Superior temporal gyrus (tissue), 1 donor: ENCODE measurements around the gene ODF2L.

Experiments
- DNase-seq: peaks from one replicate; pipeline ENCODE4 v3.0.0-alpha.2; 2016; ENCODE audit errors: extremely low spot score

ODF2L gene

DNA sequence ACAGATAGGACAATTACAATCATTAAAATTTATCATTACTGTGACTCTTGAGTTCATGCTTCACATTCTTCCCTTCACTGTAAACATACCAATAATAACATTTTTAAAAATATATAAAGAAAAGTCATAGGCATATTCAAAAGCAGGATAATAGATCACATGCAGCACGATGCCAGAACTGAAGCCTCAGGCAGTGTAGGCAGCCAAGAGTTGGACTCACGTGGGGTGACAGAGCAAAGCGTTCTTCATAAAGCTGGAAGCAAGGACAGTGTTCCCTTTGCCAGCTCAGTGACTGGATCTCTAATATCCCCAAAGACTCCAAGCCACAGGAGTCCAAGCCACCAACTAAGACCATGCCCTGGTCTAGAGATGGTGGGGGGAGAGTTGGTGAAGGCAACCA is 77.7 kb downstream of the ODF2L start:
- DNase-seq = no peak

DNA sequence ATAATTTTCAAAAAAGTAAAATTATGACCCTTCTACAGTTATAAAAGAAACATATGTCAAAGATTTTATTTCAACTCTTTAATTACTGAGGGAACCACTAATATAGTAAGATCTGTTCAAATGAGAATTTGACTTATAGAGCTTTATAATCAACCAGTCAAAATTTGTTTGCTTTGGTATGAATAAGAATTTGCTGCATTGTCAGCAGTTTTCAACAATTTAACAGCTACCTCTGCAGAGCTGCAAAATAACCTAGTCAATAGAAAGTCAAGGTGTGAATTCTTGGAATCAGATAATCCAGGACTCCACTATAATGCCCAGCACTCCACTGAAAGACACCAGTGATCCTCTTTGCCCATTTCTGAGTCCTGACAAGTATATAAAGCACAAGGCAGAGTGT is 78.2 kb downstream of the ODF2L start:
- no peak for DNase-seq

DNA sequence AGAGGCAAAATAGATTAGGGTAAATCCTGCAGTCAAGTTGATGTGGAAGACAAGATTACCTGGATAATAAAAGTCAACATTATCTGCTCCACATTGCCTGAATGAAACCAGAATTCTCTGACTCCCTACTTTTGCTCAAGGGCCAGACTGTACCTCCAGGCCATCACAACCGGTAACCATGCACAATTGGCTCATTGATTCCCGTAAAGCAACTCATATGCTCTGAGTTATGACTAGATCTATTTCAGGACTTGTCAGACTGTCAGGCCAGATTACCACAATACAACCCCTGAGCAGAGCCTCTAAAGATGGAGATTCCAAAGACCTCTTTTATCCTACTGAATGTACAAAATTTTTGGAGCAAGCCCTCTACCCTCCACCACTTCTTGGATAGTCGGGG is 90.4 kb downstream of the ODF2L start:
- DNase-seq = no peak

DNA sequence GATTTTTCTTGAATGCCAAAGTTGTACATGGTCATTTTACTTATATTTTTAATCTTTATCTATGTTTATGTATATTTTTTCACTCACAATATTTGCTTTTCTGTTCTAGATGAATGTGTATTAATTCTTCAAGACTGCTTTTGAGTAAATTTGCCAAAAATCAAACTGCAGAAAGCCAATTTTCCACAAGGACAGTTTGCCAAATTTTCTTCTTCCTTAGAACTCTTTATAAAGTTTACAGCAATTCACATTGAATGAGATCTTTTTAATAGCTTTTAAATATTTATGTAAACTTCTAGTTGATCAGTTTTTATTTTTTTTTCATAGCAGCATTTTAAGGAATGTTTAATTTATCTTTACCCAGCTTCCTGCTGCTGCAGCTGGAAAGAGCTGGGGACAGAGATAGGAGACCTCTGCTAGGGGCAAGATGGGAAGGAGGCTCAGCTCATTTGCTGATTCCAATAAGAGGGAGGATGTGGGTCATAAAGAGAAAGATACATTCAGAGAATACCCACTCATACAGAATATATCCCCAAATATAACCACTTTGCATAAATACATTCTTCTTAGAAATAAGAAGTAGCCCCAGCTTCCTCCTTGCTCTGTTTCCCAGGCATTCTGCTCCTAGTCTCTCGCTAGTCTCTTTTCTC is 93.0 kb downstream of the ODF2L start:
- DNase-seq = no peak
